Activated CD8-positive, alpha-beta T cell treated with anti-CD3 and anti-CD28 coated beads for 36 hours (primary cell): ENCODE data around the gene CADM2. TPM values are rescaled to one million over a fixed set of nuclear protein-coding genes. Genes with fewer than 3 reads are reported as not detected.

Source experiments
- ATAC-seq: fragments of 200-7000 bp; cut with Tn5 transposase; one replicate; pipeline ENCODE4 v1.10.0; 2021; ENCODE audit warnings: mild to moderate bottlenecking, moderate library complexity
- CTCF ChIA-PET: fragments of 350-600 bp; sonication (Branson Sonifier 250); formaldehyde crosslinking; loops from one replicate; lab custom pipeline; 2021; ENCODE audit warnings: antibody characterized with exemption; lab: Charles Lee
- POLR2A ChIA-PET: fragments of 350-600 bp; sonication (Branson Sonifier 250); formaldehyde crosslinking; loops from one replicate; lab custom pipeline; 2021; ENCODE audit warnings: antibody characterized with exemption; lab: Charles Lee
- DNase-seq: peaks from one replicate; pipeline ENCODE4 v3.0.0-alpha.2; 2020
- H3K27ac Mint-ChIP-seq: one replicate; pipeline ENCODE4 v1.8.0; 2021; ENCODE audit warnings: mild to moderate bottlenecking, mixed read lengths
- H3K27me3 Mint-ChIP-seq: one replicate; pipeline ENCODE4 v1.8.0; 2021; ENCODE audit warnings: mixed read lengths
- H3K36me3 Mint-ChIP-seq: one replicate; pipeline ENCODE4 v1.8.0; 2021; ENCODE audit warnings: low read depth, mixed read lengths
- H3K4me1 Mint-ChIP-seq: one replicate; pipeline ENCODE4 v1.8.0; 2021; ENCODE audit warnings: low read depth, mixed read lengths
- H3K4me3 Mint-ChIP-seq: one replicate; pipeline ENCODE4 v1.8.0; 2021; ENCODE audit warnings: mild to moderate bottlenecking, moderate library complexity, mixed read lengths
- H3K9me3 Mint-ChIP-seq: one replicate; pipeline ENCODE4 v1.8.0; 2021; ENCODE audit warnings: mixed read lengths
- intact Hi-C: fragments of 100-400 bp; cut with micrococcal nuclease; formaldehyde crosslinking; loops from one replicate; pipeline ENCODE4 v1.10.0; 2022
- total RNA-seq, 2 experiments: library from RNA; stranded (reverse); gene quantifications; one replicate each; pipeline ENCODE4 v1.2.3, GENCODE V29; 2021
- TF ChIP-seq, protein P1 (sequence below): fragments of 200-600 bp; IDR thresholded peaks from one replicate; pipeline ENCODE4 v1.8.0; 2022; ENCODE audit warnings: antibody characterized with exemption, mild to moderate bottlenecking

CADM2 gene
- total RNA-seq, 2 experiments from 2014 or later = 0.38 TPM; not detected in 1

- Mint-ChIP-seq H3K9me3 (peaks cover 8% of the 10 kb centered on the region), H3K4me3 (no peak overlapping the region), H3K27ac (no peak overlapping the region), H3K27me3 (no peaks in the 10 kb centered on the region), H3K36me3 (no peaks in the 10 kb centered on the region), H3K4me1 (no peaks in the 10 kb centered on the region)
- DNase-seq (no peak), ATAC-seq (no peak)
- TF ChIP-seq, protein P1, sequence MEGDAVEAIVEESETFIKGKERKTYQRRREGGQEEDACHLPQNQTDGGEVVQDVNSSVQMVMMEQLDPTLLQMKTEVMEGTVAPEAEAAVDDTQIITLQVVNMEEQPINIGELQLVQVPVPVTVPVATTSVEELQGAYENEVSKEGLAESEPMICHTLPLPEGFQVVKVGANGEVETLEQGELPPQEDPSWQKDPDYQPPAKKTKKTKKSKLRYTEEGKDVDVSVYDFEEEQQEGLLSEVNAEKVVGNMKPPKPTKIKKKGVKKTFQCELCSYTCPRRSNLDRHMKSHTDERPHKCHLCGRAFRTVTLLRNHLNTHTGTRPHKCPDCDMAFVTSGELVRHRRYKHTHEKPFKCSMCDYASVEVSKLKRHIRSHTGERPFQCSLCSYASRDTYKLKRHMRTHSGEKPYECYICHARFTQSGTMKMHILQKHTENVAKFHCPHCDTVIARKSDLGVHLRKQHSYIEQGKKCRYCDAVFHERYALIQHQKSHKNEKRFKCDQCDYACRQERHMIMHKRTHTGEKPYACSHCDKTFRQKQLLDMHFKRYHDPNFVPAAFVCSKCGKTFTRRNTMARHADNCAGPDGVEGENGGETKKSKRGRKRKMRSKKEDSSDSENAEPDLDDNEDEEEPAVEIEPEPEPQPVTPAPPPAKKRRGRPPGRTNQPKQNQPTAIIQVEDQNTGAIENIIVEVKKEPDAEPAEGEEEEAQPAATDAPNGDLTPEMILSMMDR = no peak
- CTCF ChIA-PET = no interaction called here
- intact Hi-C loops = no loop called here
- POLR2A ChIA-PET = no interaction called here
These were observed 767.0 kb downstream of the CADM2 start for GRCh38 chr3:85725809-85726208.

DNA sequence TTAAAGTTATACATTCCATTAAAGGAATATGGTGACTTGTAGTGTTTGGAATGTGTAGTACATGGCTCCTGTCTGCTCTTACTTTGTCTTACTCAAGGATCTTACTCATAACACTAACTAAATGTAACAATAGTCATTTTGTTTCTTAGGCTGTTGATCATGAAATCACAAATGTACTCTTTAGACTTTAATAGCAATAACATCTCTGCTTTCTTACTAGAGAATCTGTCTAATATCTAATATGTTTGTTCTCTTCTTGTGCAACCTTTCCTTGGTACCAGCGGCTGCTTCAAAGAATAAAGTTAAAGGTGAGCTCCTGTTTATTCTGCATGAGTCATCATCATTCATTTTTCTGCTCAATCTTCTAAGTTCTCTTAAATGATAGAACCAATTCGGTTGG is 767.5 kb downstream of the CADM2 start:
- intact Hi-C loops = no loop called here
- DNase-seq = no peak
- ChIA-PET POLR2A (no interaction called here), CTCF (no interaction called here)
- Mint-ChIP-seq H3K27me3 (no peaks in the 10 kb centered on the region), H3K27ac (no peak overlapping the region), H3K9me3 (peaks cover 8% of the 10 kb centered on the region), H3K4me3 (no peak overlapping the region), H3K36me3 (no peaks in the 10 kb centered on the region), H3K4me1 (no peaks in the 10 kb centered on the region)
- TF ChIP-seq, protein P1 = no peak
- no peak for ATAC-seq

DNA sequence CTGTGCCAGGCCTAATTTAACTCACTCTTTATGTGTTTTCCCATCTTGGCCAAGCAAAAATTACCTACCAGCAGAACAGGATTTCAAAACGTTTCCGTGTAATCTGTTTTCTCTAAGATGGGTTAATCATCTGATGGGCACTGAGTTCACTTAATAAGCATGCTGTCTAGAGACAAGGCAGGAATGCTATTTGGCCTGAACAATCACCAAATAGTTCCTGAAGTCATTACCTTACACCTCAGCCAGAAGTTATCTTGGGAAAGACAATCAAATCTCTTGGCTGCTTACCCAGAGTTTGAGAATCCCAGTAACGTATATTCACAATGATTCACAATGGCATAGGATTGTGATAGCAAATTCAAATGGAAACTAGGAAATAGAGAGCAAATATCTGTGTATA is 779.1 kb downstream of the CADM2 start:
- Mint-ChIP-seq H3K4me1 (no peaks in the 10 kb centered on the region), H3K36me3 (no peaks in the 10 kb centered on the region), H3K27ac (no peak overlapping the region), H3K27me3 (no peaks in the 10 kb centered on the region), H3K4me3 (no peak overlapping the region), H3K9me3 (no peaks in the 10 kb centered on the region)
- POLR2A ChIA-PET = no interaction called here
- DNase-seq = no peak
- TF ChIP-seq, protein P1 = no peak
- no peak for ATAC-seq
- intact Hi-C loops = no loop called here
- CTCF ChIA-PET = no interaction called here

DNA sequence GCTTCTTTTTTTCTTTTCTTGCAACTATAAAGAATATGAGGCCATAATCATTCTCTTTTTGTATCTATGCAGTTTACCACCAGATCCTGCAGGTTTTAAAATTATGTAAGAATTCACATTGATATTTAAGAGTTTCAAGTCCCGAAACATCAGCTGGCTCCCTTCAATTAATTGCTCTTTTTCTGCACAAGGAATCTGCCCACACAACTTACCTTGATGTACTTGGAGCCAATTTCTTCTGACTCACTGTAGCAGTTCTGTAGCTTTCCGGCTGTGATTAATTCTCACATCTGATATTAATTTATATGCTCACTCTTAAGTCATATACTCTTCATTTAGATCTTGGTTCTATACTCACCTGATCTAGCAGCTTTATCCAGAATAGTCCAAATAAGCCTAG is 781.8 kb downstream of the CADM2 start:
- no peaks in the 10 kb centered on the region for H3K27me3 Mint-ChIP-seq
- H3K27ac Mint-ChIP-seq = no peak overlapping the region
- H3K9me3 Mint-ChIP-seq = no peaks in the 10 kb centered on the region
- DNase-seq (no peak), ATAC-seq (no peak)
- TF ChIP-seq, protein P1 = no peak
- ChIA-PET POLR2A (no interaction called here), CTCF (no interaction called here)
- H3K36me3 Mint-ChIP-seq = no peaks in the 10 kb centered on the region
- H3K4me1 Mint-ChIP-seq = no peaks in the 10 kb centered on the region
- intact Hi-C loops = no loop called here
- H3K4me3 Mint-ChIP-seq = no peak overlapping the region

DNA sequence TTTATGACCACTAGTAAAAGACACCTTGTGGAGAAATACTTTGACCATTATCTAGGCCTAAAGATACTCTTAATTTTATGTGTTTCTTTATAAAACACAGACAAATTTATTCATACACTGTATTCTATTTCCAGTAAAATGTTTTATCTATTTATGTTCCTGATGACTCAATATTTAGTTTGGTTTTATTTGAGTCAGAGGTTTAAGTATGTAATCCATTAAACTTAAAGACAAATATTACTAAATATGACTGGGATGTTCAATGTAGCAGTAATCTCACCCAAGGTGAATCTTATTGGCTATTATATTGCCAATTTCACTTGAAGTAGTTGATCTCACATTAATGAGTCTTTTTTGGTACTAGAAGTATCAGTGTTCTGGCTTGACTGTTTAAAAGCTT is 799.7 kb downstream of the CADM2 start:
- CTCF ChIA-PET = no interaction called here
- no peaks in the 10 kb centered on the region for H3K27me3 Mint-ChIP-seq
- H3K4me1 Mint-ChIP-seq = no peaks in the 10 kb centered on the region
- no peak overlapping the region for H3K4me3 Mint-ChIP-seq
- no peak overlapping the region for H3K27ac Mint-ChIP-seq
- ATAC-seq (no peak), DNase-seq (no peak)
- POLR2A ChIA-PET = no interaction called here
- intact Hi-C loops = no loop called here
- TF ChIP-seq, protein P1 = no peak
- peaks cover 10% of the 10 kb centered on the region for H3K9me3 Mint-ChIP-seq
- no peaks in the 10 kb centered on the region for H3K36me3 Mint-ChIP-seq
